ENCODE measurements around the gene KLHL20. TPM values are rescaled to one million over a fixed set of nuclear protein-coding genes. Genes with fewer than 3 reads are reported as not detected.
"Not testable (repeated sequence)": the region's sequence is repeated elsewhere in the genome, so short reads cannot be mapped to it uniquely, and the experiment has no call there.

KLHL20 gene
- total RNA-seq, 6 experiments from 2014 or later = 25.8 to 30.0 (median 27.9) TPM

DNA sequence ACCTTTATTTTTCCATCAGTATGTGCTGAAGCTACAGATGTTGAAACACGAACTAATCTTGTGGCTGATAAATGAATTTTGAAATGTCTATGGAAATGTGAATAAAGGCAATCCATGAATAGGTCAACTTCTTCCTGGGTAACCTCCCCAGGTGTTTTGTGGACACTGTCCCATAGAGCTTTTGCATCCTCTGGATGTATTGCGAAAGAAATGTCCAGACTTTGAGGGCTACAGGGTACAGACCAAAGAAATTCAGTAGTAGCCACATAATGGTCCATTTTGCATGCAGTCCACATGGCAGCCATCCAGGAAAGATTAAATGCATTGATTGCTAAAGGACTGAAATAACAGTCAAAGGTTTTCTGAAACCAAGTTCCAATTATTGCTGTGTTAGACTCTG, 88.2 kb downstream of the KLHL20 start:
- Mint-ChIP-seq H3K27ac (no peak overlapping the region), H3K9me3 (no peaks in the 10 kb centered on the region), H3K4me1 (ENCODE audit: low read depth) (peaks cover 9% of the 10 kb centered on the region), H3K36me3 (ENCODE audit: low read depth) (peaks cover 14% of the 10 kb centered on the region; the same call in 1 of the 2 replicates), H3K4me3 (no peak overlapping the region), H3K27me3 (ENCODE audit: insufficient read depth) (no peaks in the 10 kb centered on the region)
- DNase-seq = no peak
- TF ChIP-seq, protein P1, sequence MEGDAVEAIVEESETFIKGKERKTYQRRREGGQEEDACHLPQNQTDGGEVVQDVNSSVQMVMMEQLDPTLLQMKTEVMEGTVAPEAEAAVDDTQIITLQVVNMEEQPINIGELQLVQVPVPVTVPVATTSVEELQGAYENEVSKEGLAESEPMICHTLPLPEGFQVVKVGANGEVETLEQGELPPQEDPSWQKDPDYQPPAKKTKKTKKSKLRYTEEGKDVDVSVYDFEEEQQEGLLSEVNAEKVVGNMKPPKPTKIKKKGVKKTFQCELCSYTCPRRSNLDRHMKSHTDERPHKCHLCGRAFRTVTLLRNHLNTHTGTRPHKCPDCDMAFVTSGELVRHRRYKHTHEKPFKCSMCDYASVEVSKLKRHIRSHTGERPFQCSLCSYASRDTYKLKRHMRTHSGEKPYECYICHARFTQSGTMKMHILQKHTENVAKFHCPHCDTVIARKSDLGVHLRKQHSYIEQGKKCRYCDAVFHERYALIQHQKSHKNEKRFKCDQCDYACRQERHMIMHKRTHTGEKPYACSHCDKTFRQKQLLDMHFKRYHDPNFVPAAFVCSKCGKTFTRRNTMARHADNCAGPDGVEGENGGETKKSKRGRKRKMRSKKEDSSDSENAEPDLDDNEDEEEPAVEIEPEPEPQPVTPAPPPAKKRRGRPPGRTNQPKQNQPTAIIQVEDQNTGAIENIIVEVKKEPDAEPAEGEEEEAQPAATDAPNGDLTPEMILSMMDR (IDR thresholded peaks at IDR 0.05) = no peak

DNA sequence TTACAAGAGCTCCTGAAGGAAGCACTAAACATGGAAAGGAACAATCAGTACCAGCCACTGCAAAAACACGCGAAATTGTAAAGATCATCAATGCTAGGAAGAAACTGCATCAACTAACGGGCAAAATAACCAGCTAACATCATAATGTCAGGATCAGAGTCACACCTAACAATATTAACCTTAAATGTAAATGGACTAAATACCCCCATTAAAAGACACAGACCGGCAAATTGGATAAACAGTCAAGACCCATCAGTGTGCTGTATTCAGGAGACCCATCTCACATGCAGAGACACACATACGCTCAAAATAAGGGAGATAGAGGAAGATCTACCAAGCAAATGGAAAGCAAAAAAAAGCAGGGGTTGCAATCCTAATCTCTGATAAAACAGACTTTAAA, 98.9 kb downstream of the KLHL20 start:
- not testable (repeated sequence) for H3K9me3 Mint-ChIP-seq; H3K27me3 Mint-ChIP-seq (ENCODE audit: insufficient read depth); H3K27ac Mint-ChIP-seq; DNase-seq; H3K4me3 Mint-ChIP-seq
- peaks cover 71% of the 10 kb centered on the region for H3K36me3 Mint-ChIP-seq (ENCODE audit: low read depth)
- peaks cover 21% of the 10 kb centered on the region for H3K4me1 Mint-ChIP-seq (ENCODE audit: low read depth)

DNA sequence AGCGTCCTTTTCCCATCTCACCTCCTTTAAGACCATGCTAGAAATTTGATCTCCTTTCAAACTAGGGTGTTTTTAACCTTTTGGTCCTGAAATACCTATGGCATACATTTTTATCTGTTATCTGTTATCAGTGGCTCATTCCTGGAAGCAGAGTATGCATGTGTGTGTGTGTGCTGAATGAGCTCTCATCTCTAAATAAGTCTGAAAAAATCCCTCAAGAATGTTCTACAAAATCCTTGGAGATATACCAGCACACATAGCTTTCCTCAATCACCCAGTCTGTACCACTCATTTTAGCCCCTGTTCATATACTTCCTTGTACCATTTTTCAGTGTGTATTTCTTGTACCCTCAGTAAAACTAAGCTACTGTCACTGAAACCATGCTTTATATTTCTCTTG, 103.7 kb downstream of the KLHL20 start:
- H3K36me3 Mint-ChIP-seq (ENCODE audit: low read depth) = peaks cover 56% of the 10 kb centered on the region
- no peak overlapping the region for H3K27ac Mint-ChIP-seq
- no peaks in the 10 kb centered on the region for H3K27me3 Mint-ChIP-seq (ENCODE audit: insufficient read depth)
- DNase-seq = no peak
- TF ChIP-seq, protein P1 (IDR thresholded peaks at IDR 0.05) = no peak
- no peak overlapping the region for H3K4me3 Mint-ChIP-seq
- no peaks in the 10 kb centered on the region; the same call in 1 of the 2 replicates for H3K9me3 Mint-ChIP-seq
- peaks cover 34% of the 10 kb centered on the region for H3K4me1 Mint-ChIP-seq (ENCODE audit: low read depth)

- TF ChIP-seq, protein P1 (IDR thresholded peaks at IDR 0.05) = no peak
Measured at GRCh38 chr1:173821680-173822079, 106.9 kb downstream of the KLHL20 start.

GRCh38 chr1:173823781-173824314, 109.1 kb downstream of the KLHL20 start:
- no peaks in the 10 kb centered on the region; the same call in 1 of the 2 replicates for H3K9me3 Mint-ChIP-seq
- H3K27ac Mint-ChIP-seq = peak overlapping the region; percentile 99
- H3K36me3 Mint-ChIP-seq (ENCODE audit: low read depth) = peaks cover 22% of the 10 kb centered on the region
- H3K4me3 Mint-ChIP-seq = peak overlapping the region; percentile 98
- TF ChIP-seq, protein P1 (IDR thresholded peaks at IDR 0.05) = no peak
- H3K27me3 Mint-ChIP-seq (ENCODE audit: insufficient read depth) = peaks cover 1% of the 10 kb centered on the region; the same call in 1 of the 2 replicates
- peaks cover 57% of the 10 kb centered on the region for H3K4me1 Mint-ChIP-seq (ENCODE audit: low read depth)
- DNase-seq = peak; percentile 51

More at GRCh38 chr1:173821680-173822079, 106.9 kb downstream of the KLHL20 start:
- H3K4me3 Mint-ChIP-seq = peak overlapping the region; percentile 98; the same call in 1 of the 2 replicates
- DNase-seq = no peak
- H3K27ac Mint-ChIP-seq = no peak overlapping the region; the same call in 1 of the 2 replicates
- peaks cover 41% of the 10 kb centered on the region for H3K4me1 Mint-ChIP-seq (ENCODE audit: low read depth)
- H3K27me3 Mint-ChIP-seq (ENCODE audit: insufficient read depth) = peaks cover 1% of the 10 kb centered on the region; the same call in 1 of the 2 replicates
- no peaks in the 10 kb centered on the region; the same call in 1 of the 2 replicates for H3K9me3 Mint-ChIP-seq
- H3K36me3 Mint-ChIP-seq (ENCODE audit: low read depth) = peaks cover 32% of the 10 kb centered on the region

DNA sequence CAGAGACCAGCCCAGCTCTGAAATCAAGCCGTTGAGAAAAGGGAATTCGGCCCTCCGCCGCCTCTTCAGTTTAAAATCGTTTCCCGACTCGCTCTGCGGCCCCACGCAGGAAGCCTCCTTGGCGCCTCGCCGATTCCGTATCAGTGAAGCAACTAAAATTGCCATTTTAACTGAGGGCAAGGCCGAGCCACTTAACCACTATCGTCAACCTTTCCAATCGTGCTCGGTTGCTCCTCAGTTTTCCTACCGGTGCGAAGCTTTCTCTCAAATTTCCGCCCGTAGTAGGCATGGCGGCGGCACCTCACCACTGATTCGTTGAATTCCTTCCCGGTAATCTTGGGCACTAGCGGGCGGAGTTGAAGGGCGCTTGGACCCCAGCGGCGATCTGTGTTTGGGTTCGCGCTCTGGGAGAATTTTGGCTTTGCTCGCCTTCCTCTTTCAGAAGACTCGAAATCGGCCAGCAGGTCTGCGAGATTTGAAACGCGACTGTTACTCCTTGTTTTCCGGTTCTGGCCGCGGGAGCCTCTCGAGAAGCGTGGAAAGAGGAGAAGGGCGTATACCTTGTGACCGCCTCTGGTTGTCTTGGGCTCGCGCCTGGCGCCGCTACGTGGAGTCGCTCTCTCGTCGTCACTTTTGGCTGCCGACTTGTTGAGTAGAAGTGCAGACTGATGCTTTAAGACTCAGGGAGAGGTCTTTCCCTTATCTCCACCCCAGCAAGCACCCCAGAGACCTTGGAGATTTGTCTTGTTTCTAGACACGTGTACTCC, 109.7 kb downstream of the KLHL20 start, which contains the start of the genes CENPL and DARS2:
CENPL (minus strand) TSS at position 569 of the 767 bp plus-strand sequence. CDS start 13,584 bp downstream, outside the sequence.
DARS2 (plus strand) TSS at position 359 of the 767 bp plus-strand sequence. CDS start 557 bp downstream, outside the sequence.
- Mint-ChIP-seq H3K9me3 (no peaks in the 10 kb centered on the region; the same call in 1 of the 2 replicates), H3K27me3 (ENCODE audit: insufficient read depth) (peaks cover 1% of the 10 kb centered on the region; the same call in 1 of the 2 replicates), H3K4me3 (peak within 1 kb of the TSS; percentile 98), H3K36me3 (ENCODE audit: low read depth) (peaks cover 25% of the 10 kb centered on the region), H3K4me1 (ENCODE audit: low read depth) (peaks cover 57% of the 10 kb centered on the region), H3K27ac (peak within 1 kb of the TSS; percentile 99)
- TF ChIP-seq, protein P1 (IDR thresholded peaks at IDR 0.05) = no peak
- peak; percentile 98 for DNase-seq
